ENCODE data around the gene XRN2.
A peak's percentile ranks its signal among the peaks of the same experiment; 100 is the strongest.
"Not testable (repeated sequence)": the region's sequence is repeated elsewhere in the genome, so short reads cannot be mapped to it uniquely, and the experiment has no call there.

The XRN2 gene

GRCh38 chr20:21352703-21353102 is 49.6 kb downstream of the XRN2 start:
- DNase-seq: no peak

DNA sequence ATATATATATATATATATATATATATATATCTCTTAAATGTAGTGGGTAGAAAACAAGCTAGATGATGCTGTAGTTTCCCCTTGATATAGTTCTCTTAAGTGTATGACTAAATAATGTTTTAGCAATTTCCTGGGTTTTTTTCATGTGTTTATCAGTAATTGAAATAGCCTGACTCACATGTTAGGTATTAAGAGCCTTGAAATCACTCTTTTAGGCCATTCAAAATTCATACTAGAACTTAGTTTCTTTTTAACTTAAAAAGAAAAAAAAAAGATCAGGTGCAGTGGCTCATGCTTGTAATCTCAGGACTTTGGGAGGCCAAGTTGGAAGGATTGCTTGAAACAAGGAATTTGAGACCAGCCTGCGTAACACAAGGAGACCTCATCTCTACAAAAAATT is 50.1 kb downstream of the XRN2 start:
- no peak for DNase-seq

GRCh38 chr20:21355981-21356380 is 52.9 kb downstream of the XRN2 start:
- no peak for DNase-seq

GRCh38 chr20:21356386-21356785 is 53.3 kb downstream of the XRN2 start:
- no peak for DNase-seq

GRCh38 chr20:21357844-21358243 is 54.7 kb downstream of the XRN2 start:
- DNase-seq: no peak

DNA sequence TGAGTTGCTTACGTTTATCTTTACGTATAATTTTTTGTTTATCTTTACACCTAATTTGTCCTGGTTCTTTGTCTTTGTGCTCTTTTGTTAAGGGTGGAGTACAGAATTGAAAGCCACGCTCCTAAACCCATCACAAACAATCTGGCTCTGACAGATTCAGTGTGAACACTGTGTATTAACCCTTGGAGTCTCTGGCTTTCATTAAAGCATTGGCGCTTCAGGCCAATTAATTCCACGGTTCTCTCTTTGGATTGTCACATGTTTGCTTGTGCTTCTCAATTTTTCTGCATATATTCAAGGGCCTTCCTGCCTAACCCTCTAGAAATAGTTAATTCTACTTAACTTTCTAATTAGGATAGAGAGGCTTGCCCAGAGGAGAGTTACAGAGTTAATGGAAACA is 55.6 kb downstream of the XRN2 start:
- no peak for DNase-seq

DNA sequence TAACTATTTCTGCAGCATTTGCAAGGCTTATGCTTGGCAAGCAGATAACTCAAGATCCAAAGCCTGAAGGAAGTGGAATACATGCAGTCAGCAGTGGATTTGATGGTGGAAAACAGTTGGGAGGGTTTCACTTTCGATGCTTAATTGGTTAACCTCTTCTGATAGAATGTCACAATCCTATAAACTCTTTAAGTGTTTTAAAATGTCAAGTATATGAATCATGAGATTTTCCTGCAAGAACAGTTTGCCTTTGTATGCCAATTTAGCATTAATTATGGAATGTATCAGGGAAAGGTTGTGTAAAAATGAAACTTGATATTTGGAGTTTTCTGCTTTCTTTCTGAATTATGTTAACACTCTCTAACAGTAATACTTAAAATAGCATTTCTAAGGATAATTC is 57.6 kb downstream of the XRN2 start:
- DNase-seq: no peak

DNA sequence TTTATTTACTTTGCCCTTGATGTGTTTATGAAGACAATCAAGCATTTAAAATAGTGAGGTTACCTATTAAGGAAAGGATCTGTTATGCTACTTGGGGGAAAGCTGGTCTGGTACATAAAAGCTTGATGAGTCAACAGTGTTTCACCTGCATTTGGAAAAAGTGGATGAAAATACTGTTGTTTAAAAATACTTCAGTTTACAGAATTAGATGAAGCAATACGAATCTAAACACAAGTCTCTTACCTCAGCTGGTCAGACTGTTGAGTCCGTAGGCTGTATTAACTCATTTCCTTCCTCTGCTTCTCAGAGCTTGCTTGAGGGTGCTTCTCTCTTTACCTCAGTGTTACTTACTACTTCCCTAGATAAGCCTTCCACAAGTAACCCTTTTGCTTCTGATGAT is 58.1 kb downstream of the XRN2 start:
- DNase-seq: no peak

GRCh38 chr20:21364413-21364812 is 61.3 kb downstream of the XRN2 start:
- DNase-seq: no peak

DNA sequence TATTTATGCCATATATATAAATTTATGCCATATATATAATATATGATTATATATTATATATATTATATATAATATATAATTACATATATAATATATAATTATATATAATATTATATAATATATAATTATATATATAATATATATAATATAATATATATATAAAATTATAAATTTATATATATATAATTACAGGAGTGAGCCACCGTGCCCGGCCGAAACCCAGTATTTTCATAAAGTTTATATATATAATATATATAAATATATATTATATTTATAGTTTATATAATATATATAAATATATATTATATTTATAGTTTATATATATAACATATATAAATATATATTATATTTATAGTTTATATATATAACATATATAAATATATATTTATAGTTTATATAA is 62.6 kb downstream of the XRN2 start:
- no peak for DNase-seq

DNA sequence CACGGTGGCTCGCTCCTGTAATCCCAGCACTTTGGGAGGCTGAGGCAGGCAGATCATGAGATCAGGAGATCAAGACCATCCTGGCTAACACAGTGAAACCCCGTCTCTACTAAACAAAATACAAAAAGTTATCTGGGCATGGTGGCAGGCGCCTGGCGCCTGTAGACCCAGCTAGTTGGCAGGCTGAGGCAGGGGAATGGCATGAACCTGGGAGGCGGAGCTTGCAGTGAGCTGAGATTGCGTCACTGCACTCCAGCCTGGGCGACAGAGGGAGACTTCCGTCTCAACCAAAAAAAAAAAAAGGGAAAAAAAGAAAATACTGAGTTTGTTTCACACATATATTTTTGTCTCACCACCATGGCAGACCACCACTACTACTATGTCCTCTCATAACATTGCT is 63.1 kb downstream of the XRN2 start:
- DNase-seq: not testable (repeated sequence)

DNA sequence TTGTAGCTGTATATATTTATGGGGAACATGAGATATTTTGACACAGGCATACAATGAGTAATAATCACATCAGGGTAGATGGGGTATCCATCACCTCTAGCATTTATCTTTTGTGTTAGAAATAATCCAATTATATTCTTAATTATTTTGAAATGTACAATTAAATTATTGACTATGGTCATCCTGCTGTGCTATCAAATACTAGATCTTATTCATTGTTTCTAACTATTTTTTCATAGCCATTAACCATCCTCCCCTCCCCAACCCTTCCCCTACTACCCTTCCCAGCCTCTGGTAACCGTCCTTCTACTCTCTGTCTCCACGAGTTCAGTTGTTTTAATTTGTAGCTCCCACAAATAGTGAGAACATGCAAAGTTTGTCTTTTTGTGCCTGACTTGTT is 65.7 kb downstream of the XRN2 start:
- DNase-seq: no peak

- no peak for DNase-seq
Measured at GRCh38 chr20:21371193-21371592, 68.1 kb downstream of the XRN2 start.

- no peak for DNase-seq
Measured at GRCh38 chr20:21372016-21372415, 68.9 kb downstream of the XRN2 start.

DNA sequence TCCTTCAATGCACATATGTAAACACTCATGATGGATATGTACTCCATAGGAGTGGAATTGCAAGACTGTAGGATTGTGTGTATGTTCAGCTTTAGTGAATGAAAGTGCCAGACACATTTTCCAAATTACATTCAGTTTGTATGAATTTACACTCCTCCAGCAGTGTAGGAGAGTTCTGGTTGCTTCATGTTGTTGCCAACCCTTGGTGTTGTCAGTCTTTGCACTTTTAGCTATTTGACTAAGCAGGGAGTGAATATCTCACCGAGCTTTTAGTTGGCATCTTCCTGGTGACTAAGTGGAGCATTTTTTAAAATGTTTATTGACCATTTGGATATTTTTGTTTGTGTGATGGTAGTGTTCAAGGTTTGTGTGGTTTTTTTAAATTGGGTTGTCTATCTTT is 70.3 kb downstream of the XRN2 start:
- DNase-seq: no peak

DNA sequence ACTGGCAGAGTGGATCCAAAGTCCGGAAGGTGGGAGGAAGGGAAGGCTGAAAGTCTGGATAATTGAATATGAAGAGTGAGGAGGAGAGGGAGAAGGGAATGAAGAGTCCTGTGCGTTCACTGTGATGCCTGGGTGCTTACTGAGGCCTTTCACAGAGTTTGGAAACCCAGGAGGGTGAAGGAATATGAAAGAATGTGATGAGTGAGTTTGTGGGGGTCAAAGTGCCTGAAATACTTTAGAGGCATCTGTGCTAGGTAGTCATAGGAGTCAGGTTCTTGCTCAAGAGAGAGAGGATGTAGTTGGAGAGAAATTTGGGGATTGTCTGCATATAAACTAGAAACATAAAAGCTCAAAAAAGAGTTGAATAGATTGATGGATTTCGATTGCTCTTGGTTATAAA is 73.5 kb downstream of the XRN2 start:
- no peak for DNase-seq

- no peak for DNase-seq
Measured at GRCh38 chr20:21377701-21378100, 74.6 kb downstream of the XRN2 start.

GRCh38 chr20:21378259-21378658 is 75.1 kb downstream of the XRN2 start:
- DNase-seq: no peak

GRCh38 chr20:21380711-21381110 is 77.6 kb downstream of the XRN2 start:
- no peak for DNase-seq

GRCh38 chr20:21381619-21382018 is 78.5 kb downstream of the XRN2 start:
- DNase-seq: no peak

- no peak for DNase-seq
Measured at GRCh38 chr20:21384308-21384892, 81.3 kb downstream of the XRN2 start.

GRCh38 chr20:21386111-21386510 is 83.0 kb downstream of the XRN2 start:
- DNase-seq: no peak

DNA sequence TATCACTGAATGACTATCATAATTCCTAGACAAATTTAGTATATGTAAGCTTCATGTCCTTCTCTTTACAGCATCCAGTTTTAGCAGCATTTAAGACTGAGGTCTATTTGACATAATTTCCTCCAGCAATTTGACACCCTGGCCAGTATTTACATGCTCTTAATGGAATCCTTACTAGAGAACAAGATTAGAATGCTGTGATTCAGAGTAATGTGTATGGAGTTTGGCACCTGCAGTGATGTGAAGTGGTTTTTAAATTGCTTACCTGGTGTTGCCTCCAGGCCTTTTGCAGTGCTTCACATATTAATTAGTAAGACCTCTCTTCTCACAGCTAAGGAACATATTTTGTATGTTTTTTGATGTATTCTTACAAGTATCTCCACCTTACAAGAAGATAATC is 84.4 kb downstream of the XRN2 start:
- peak; percentile 96 for DNase-seq

- DNase-seq: peak; percentile 37
Measured at GRCh38 chr20:21388566-21388965, 85.4 kb downstream of the XRN2 start.

GRCh38 chr20:21389368-21389767 is 86.2 kb downstream of the XRN2 start:
- DNase-seq: no peak

DNA sequence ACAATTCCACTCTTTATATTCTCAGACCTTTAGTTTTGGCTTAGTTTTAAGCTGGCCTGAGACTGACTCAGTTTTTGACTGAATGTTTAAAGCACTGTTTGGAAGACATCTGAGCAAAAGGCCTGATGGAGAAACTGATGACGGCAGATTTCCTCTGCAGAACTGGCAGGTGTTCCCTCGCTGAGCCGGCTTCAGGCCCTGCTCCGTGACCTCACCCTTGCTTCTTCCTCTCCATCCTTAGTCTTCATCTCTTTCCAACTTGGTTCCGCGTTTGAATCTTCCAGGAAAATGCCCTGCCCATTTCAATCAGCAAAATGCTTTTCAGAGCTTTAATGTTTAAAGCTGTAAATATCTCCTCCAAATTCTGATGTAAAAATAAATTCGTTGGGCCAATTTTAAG is 87.6 kb downstream of the XRN2 start:
- DNase-seq: no peak
